Left renal pelvis (tissue), 4 donors: ENCODE results near the gene ZDBF2. TPM values are rescaled to one million over a fixed set of nuclear protein-coding genes. Genes with fewer than 3 reads are reported as not detected.
"Not testable (repeated sequence)": the region's sequence is repeated elsewhere in the genome, so short reads cannot be mapped to it uniquely, and the experiment has no call there.

Source experiments
- DNase-seq, 4 donors: peaks; one replicate each; pipeline ENCODE4 v3.0.0-alpha.2; 2013; ENCODE audit warnings: low read depth in 4 of 4, low spot score in 3 of 4
- polyA plus RNA-seq, 4 donors: library from polyadenylated mRNA; unstranded; fragments of 120-200 nt; gene quantifications; one replicate each; pipeline ENCODE4 v1.2.1, GENCODE V29; 2013; ENCODE audit not compliant: insufficient read length in 4 of 4

Gene ZDBF2
- polyA plus RNA-seq, 4 donors, result 10.3 to 12.4 (median 11.2) TPM

- DNase-seq, result no peak
Measured at GRCh38 chr2:206316141-206316540, 41.7 kb downstream of the ZDBF2 start.

GRCh38 chr2:206323033-206323432 lies 48.6 kb downstream of the ZDBF2 start:
- DNase-seq, result no peak

- DNase-seq, result no peak
Measured at GRCh38 chr2:206323486-206323885, 49.0 kb downstream of the ZDBF2 start.

GRCh38 chr2:206324869-206325268 lies 50.4 kb downstream of the ZDBF2 start:
- DNase-seq, result no peak

- no peak for DNase-seq
Measured at GRCh38 chr2:206328974-206329373, 54.5 kb downstream of the ZDBF2 start.

GRCh38 chr2:206336861-206337260 lies 62.4 kb downstream of the ZDBF2 start:
- no peak for DNase-seq

- no peak for DNase-seq
Measured at GRCh38 chr2:206337956-206338355, 63.5 kb downstream of the ZDBF2 start.

- no peak for DNase-seq
Measured at GRCh38 chr2:206341396-206341795, 66.9 kb downstream of the ZDBF2 start.

GRCh38 chr2:206343144-206343543 lies 68.7 kb downstream of the ZDBF2 start:
- no peak for DNase-seq

GRCh38 chr2:206343816-206344215 lies 69.4 kb downstream of the ZDBF2 start:
- no peak for DNase-seq

- DNase-seq, result no peak
Measured at GRCh38 chr2:206345606-206346005, 71.1 kb downstream of the ZDBF2 start.

- DNase-seq, result no peak
Measured at GRCh38 chr2:206349375-206349774, 74.9 kb downstream of the ZDBF2 start.

- no peak for DNase-seq
Measured at GRCh38 chr2:206352571-206352970, 78.1 kb downstream of the ZDBF2 start.

- no peak for DNase-seq
Measured at GRCh38 chr2:206353685-206354084, 79.2 kb downstream of the ZDBF2 start.

- no peak for DNase-seq
Measured at GRCh38 chr2:206354129-206354528, 79.7 kb downstream of the ZDBF2 start.

GRCh38 chr2:206356840-206357239 lies 82.4 kb downstream of the ZDBF2 start:
- not testable (repeated sequence) for DNase-seq

- DNase-seq, result not testable (repeated sequence)
Measured at GRCh38 chr2:206360840-206361239, 86.4 kb downstream of the ZDBF2 start.

GRCh38 chr2:206361407-206362045 lies 87.1 kb downstream of the ZDBF2 start:
- no peak for DNase-seq

Other genes starting within 250 kb of the ZDBF2 start
- 10 to 100 TPM in 3 of 4 donors, 1 to 10 TPM in 1; 7.9 to 11.2 (median 10.7) TPM for gene INO80D, start 188.5 kb upstream of the ZDBF2 start, polyA plus RNA-seq
- gene NDUFS1, start 115.2 kb upstream of the ZDBF2 start, polyA plus RNA-seq, result 10 to 100 TPM; 44.2 to 74.1 (median 72.7) TPM
- gene EEF1B2, start 114.8 kb upstream of the ZDBF2 start, polyA plus RNA-seq, result 100 to 1,000 TPM; 477 to 675 (median 605) TPM
- gene ADAM23, start 168.9 kb downstream of the ZDBF2 start, polyA plus RNA-seq, result 1 to 10 TPM; 3.3 to 8.5 (median 6.1) TPM